Activated CD4-positive, alpha-beta memory T cell treated with anti-CD3 and anti-CD28 coated beads for 36 hours (primary cell): ENCODE data around the gene SIN3B. TPM values are rescaled to one million over a fixed set of nuclear protein-coding genes. Genes with fewer than 3 reads are reported as not detected.
"Not testable (repeated sequence)": the region's sequence is repeated elsewhere in the genome, so short reads cannot be mapped to it uniquely, and the experiment has no call there.

Experiments
- CTCF ChIA-PET: fragments of 350-600 bp; sonication (Branson Sonifier 250); formaldehyde crosslinking; loops from one replicate; lab custom pipeline; 2021; ENCODE audit warnings: antibody characterized with exemption, inconsistent platforms; lab: Charles Lee
- POLR2A ChIA-PET: fragments of 350-600 bp; sonication (Branson Sonifier 250); formaldehyde crosslinking; loops from one replicate; lab custom pipeline; 2021; ENCODE audit warnings: antibody characterized with exemption; lab: Charles Lee
- DNase-seq: peaks from one replicate; pipeline ENCODE4 v3.0.0-alpha.2; 2020
- H3K27ac Mint-ChIP-seq: one replicate; pipeline ENCODE4 v1.8.0; 2021; ENCODE audit warnings: mixed read lengths
- H3K27me3 Mint-ChIP-seq: one replicate; pipeline ENCODE4 v1.8.0; 2021; ENCODE audit warnings: mixed read lengths
- H3K36me3 Mint-ChIP-seq: one replicate; pipeline ENCODE4 v1.8.0; 2021; ENCODE audit warnings: mixed read lengths
- H3K4me1 Mint-ChIP-seq: one replicate; pipeline ENCODE4 v1.8.0; 2021; ENCODE audit warnings: low read depth, mixed read lengths
- H3K4me3 Mint-ChIP-seq: one replicate; pipeline ENCODE4 v1.8.0; 2021; ENCODE audit warnings: mild to moderate bottlenecking, mixed read lengths
- H3K9me3 Mint-ChIP-seq: one replicate; pipeline ENCODE4 v1.8.0; 2021; ENCODE audit warnings: mixed read lengths
- intact Hi-C: fragments of 100-400 bp; cut with micrococcal nuclease; formaldehyde crosslinking; loops from one replicate; pipeline ENCODE4 v1.15.1; 2023
- total RNA-seq, 2 experiments: library from RNA; stranded (reverse); gene quantifications; one replicate each; pipeline ENCODE4 v1.2.3, GENCODE V29; 2021

Gene SIN3B
- total RNA-seq, 2 experiments from 2014 or later = 21.9 to 23.4 TPM

- H3K36me3 Mint-ChIP-seq = peaks cover 15% of the 10 kb centered on the region
- H3K4me1 Mint-ChIP-seq = no peaks in the 10 kb centered on the region
- H3K27ac Mint-ChIP-seq = no peak overlapping the region
- intact Hi-C loops = no loop called here
- CTCF ChIA-PET = no interaction called here
- no peak for DNase-seq
- H3K4me3 Mint-ChIP-seq = no peak overlapping the region
- POLR2A ChIA-PET = no interaction called here
- H3K9me3 Mint-ChIP-seq = no peaks in the 10 kb centered on the region
- no peaks in the 10 kb centered on the region for H3K27me3 Mint-ChIP-seq
Measured at GRCh38 chr19:16860118-16860517, 30.9 kb downstream of the SIN3B start.

DNA sequence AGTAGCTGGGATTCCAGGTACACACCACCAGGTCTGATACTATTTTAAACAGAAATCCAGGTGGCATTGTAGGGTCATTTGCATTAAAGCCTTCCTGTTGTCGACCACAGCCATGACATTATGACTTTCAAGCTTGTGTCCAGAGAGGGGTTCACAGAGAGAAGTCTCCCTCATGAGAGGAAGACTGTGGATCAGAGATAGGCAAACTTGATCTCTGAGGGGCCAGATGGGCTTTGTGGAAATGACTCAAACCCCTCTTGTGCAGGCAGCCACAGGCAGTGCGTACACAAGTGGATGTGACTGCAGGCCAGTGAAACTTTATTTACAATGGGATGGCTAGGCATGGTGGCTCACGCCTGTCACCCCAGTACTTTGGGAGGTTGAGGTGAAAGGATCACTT, 31.8 kb downstream of the SIN3B start:
- POLR2A ChIA-PET = no interaction called here
- Mint-ChIP-seq H3K9me3 (no peaks in the 10 kb centered on the region), H3K27me3 (no peaks in the 10 kb centered on the region), H3K36me3 (peaks cover 14% of the 10 kb centered on the region), H3K27ac (peak overlapping the region; percentile 10), H3K4me1 (no peaks in the 10 kb centered on the region), H3K4me3 (no peak overlapping the region)
- no peak for DNase-seq
- CTCF ChIA-PET = interaction anchor here (0.6 kb wide), 1 partner anchor 514 kb away, joined by 3 read pairs; no protein-coding TSS in a partner anchor
- intact Hi-C loops = no loop called here

DNA sequence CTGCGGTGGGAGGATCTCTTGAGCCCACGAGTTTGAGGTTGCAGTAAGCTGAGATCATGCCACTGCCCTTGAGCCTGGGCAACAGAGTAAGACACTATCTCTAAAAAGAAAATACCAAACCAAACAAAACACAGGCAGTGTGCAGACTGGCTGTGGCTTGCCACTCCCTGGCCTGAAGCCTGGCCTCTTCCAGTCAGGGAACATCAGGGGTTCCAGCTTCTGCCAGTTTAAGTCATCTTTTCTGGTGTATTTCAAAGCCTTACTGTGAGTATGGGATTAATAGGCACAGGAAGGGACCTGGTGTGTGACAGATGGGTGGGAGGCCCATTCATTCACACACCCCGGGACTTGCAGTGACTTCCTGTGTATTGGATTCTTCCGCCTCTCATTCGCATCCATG, 32.6 kb downstream of the SIN3B start:
- H3K9me3 Mint-ChIP-seq = no peaks in the 10 kb centered on the region
- H3K27me3 Mint-ChIP-seq = no peaks in the 10 kb centered on the region
- no peaks in the 10 kb centered on the region for H3K4me1 Mint-ChIP-seq
- intact Hi-C loops = no loop called here
- CTCF ChIA-PET = no interaction called here
- H3K27ac Mint-ChIP-seq = no peak overlapping the region
- no peak for DNase-seq
- no peak overlapping the region for H3K4me3 Mint-ChIP-seq
- POLR2A ChIA-PET = no interaction called here
- H3K36me3 Mint-ChIP-seq = peaks cover 17% of the 10 kb centered on the region

- Mint-ChIP-seq H3K27me3 (no peaks in the 10 kb centered on the region), H3K36me3 (peaks cover 17% of the 10 kb centered on the region), H3K4me1 (no peaks in the 10 kb centered on the region), H3K4me3 (no peak overlapping the region), H3K27ac (no peak overlapping the region), H3K9me3 (no peaks in the 10 kb centered on the region)
- CTCF ChIA-PET = no interaction called here
- POLR2A ChIA-PET = no interaction called here
- intact Hi-C loops = no loop called here
- DNase-seq = no peak
Measured at GRCh38 chr19:16862826-16863415, 33.7 kb downstream of the SIN3B start.

DNA sequence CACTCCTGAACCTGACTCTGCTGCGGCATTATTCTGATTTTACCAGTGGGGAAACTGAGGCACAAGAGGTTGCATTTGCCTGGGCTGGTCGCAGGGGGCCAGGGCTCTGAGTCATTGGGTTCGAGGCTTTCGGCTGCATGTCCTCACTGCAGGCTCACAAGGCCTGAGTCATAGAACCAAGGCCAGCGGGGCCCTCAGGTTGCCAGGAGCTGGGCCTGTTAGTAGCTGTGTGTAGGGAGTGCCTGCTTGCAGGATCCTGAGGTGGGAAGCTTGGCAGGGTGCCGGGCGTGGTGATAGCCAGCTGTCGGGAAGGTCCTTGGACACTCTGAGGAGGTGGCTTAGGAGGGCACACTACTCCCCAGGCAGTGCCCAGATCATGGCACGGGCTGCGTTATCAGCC, 38.0 kb downstream of the SIN3B start:
- H3K27ac Mint-ChIP-seq = no peak overlapping the region
- H3K36me3 Mint-ChIP-seq = peaks cover 23% of the 10 kb centered on the region
- intact Hi-C loops = no loop called here
- POLR2A ChIA-PET = no interaction called here
- no peaks in the 10 kb centered on the region for H3K9me3 Mint-ChIP-seq
- H3K27me3 Mint-ChIP-seq = no peaks in the 10 kb centered on the region
- no peak for DNase-seq
- H3K4me3 Mint-ChIP-seq = no peak overlapping the region
- H3K4me1 Mint-ChIP-seq = no peaks in the 10 kb centered on the region
- CTCF ChIA-PET = no interaction called here

GRCh38 chr19:16868423-16869130, 39.4 kb downstream of the SIN3B start:
- no peaks in the 10 kb centered on the region for H3K27me3 Mint-ChIP-seq
- CTCF ChIA-PET = no interaction called here
- no peak overlapping the region for H3K27ac Mint-ChIP-seq
- H3K4me3 Mint-ChIP-seq = no peak overlapping the region
- intact Hi-C loops = no loop called here
- POLR2A ChIA-PET = no interaction called here
- H3K36me3 Mint-ChIP-seq = peaks cover 17% of the 10 kb centered on the region
- no peaks in the 10 kb centered on the region for H3K4me1 Mint-ChIP-seq
- H3K9me3 Mint-ChIP-seq = no peaks in the 10 kb centered on the region
- DNase-seq = no peak

GRCh38 chr19:16869331-16869972, 40.3 kb downstream of the SIN3B start:
- POLR2A ChIA-PET = no interaction called here
- Mint-ChIP-seq H3K4me3 (no peak overlapping the region), H3K4me1 (peaks cover 7% of the 10 kb centered on the region), H3K36me3 (peaks cover 17% of the 10 kb centered on the region), H3K9me3 (no peaks in the 10 kb centered on the region), H3K27ac (no peak overlapping the region), H3K27me3 (no peaks in the 10 kb centered on the region)
- CTCF ChIA-PET = no interaction called here
- intact Hi-C loops = no loop called here
- no peak for DNase-seq

DNA sequence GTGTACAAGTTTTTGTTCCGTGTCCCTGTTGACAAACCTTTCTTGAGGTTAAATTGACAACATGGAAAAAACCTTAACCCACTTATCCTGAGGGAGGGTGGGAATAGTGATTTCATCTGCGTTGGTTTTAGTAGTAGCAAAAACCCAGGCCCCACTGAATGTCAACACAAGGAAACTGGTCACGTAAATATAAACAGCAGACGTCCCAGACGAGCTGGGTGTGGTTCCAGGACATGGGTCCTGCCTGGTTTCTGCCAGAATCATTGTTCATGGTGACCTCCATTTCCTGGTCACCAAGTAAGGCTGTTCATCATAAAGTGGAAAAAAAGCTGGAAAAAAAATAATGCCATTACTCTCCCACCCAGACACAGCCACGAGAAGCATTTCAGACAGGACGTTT, 42.7 kb downstream of the SIN3B start:
- CTCF ChIA-PET = no interaction called here
- no peaks in the 10 kb centered on the region for H3K9me3 Mint-ChIP-seq
- POLR2A ChIA-PET = no interaction called here
- no peak for DNase-seq
- H3K27me3 Mint-ChIP-seq = no peaks in the 10 kb centered on the region
- intact Hi-C loops = no loop called here
- H3K36me3 Mint-ChIP-seq = peaks cover 22% of the 10 kb centered on the region
- peaks cover 11% of the 10 kb centered on the region for H3K4me1 Mint-ChIP-seq
- H3K4me3 Mint-ChIP-seq = no peak overlapping the region
- no peak overlapping the region for H3K27ac Mint-ChIP-seq

DNA sequence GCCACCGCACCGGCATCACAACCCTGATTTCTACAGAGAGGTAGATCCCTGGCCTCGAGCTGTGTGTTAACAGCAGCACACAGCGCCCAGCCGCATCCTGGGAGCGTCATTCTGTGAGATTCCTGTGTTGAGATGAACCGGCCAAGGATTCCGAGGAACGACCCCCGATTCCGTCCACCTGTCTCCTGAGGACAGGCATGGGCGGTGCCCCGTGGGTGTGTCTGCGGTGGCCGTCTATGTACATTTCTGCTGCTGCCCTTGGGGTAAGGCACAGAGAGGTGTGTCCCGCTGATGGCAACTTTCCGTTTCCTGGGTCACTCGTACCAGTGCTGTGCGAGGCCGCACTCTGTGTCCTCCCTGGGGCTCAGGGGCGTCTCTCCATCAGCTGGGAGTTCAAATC, 43.5 kb downstream of the SIN3B start:
- ChIA-PET CTCF (no interaction called here), POLR2A (no interaction called here)
- DNase-seq = no peak
- no peaks in the 10 kb centered on the region for H3K27me3 Mint-ChIP-seq
- no peak overlapping the region for H3K4me3 Mint-ChIP-seq
- H3K9me3 Mint-ChIP-seq = no peaks in the 10 kb centered on the region
- intact Hi-C loops = no loop called here
- peaks cover 26% of the 10 kb centered on the region for H3K36me3 Mint-ChIP-seq
- H3K4me1 Mint-ChIP-seq = peaks cover 11% of the 10 kb centered on the region
- H3K27ac Mint-ChIP-seq = no peak overlapping the region

GRCh38 chr19:16873594-16873993, 44.4 kb downstream of the SIN3B start:
- no peak for DNase-seq

DNA sequence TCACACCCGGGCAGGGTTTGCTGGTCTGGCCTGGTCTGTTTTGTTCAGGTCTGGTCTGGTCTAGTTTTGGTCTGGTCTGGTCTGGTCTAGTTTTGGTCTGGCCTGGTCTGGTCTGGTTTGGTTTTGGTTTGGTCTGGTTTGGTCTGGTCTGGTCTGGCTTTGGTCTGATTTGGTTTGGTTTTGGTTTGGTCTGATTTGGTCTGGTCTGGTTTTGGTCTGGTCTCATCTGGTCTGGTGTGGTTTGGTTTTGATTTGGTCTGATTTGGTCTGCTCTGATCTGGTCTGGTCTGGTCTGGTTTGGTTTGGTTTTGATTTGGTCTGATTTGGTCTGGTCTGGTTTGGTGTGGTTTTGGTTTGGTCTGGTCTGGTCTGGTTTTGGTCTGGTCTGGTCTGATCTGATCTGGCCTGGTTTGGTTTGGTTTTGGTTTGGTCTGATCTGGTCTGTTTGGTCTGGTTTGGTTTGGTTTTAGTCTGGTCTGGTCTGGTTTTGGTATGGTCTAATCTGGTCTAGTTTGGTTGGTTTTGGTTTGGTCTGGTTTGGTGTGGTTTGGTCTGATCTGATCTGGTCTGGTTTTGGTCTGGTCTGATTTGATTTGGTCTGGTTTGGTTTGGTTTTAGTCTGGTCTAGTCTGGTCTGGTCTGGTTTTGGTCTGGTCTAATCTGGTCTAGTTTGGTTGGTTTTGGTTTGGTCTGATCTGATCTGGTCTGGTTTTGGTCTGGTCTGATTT, 45.2 kb downstream of the SIN3B start:
- Mint-ChIP-seq H3K9me3 (no peaks in the 10 kb centered on the region), H3K4me3 (no peak overlapping the region), H3K27me3 (no peaks in the 10 kb centered on the region), H3K4me1 (peaks cover 11% of the 10 kb centered on the region), H3K36me3 (peaks cover 37% of the 10 kb centered on the region), H3K27ac (peak overlapping the region; percentile 67)
- no peak for DNase-seq
- CTCF ChIA-PET = no interaction called here
- intact Hi-C loops = no loop called here
- POLR2A ChIA-PET = no interaction called here

More at GRCh38 chr19:16873594-16873993, 44.4 kb downstream of the SIN3B start:
- H3K4me1 Mint-ChIP-seq = peaks cover 11% of the 10 kb centered on the region
- H3K27me3 Mint-ChIP-seq = no peaks in the 10 kb centered on the region
- peaks cover 29% of the 10 kb centered on the region for H3K36me3 Mint-ChIP-seq
- ChIA-PET POLR2A (no interaction called here), CTCF (no interaction called here)
- intact Hi-C loops = no loop called here
- no peaks in the 10 kb centered on the region for H3K9me3 Mint-ChIP-seq
- peak overlapping the region; percentile 18 for H3K27ac Mint-ChIP-seq
- no peak overlapping the region for H3K4me3 Mint-ChIP-seq

- H3K27me3 Mint-ChIP-seq, CTCF ChIA-PET, H3K9me3 Mint-ChIP-seq, intact Hi-C loops, POLR2A ChIA-PET, H3K4me3 Mint-ChIP-seq, DNase-seq: not testable (repeated sequence)
- H3K27ac Mint-ChIP-seq = peak overlapping the region; percentile 67
- peaks cover 11% of the 10 kb centered on the region for H3K4me1 Mint-ChIP-seq
- peaks cover 38% of the 10 kb centered on the region for H3K36me3 Mint-ChIP-seq
Measured at GRCh38 chr19:16874978-16875299, 45.7 kb downstream of the SIN3B start.
